ENCODE results near the gene SLCO2A1.
"Not testable (repeated sequence)": the region's sequence is repeated elsewhere in the genome, so short reads cannot be mapped to it uniquely, and the experiment has no call there.

Gene SLCO2A1

DNA sequence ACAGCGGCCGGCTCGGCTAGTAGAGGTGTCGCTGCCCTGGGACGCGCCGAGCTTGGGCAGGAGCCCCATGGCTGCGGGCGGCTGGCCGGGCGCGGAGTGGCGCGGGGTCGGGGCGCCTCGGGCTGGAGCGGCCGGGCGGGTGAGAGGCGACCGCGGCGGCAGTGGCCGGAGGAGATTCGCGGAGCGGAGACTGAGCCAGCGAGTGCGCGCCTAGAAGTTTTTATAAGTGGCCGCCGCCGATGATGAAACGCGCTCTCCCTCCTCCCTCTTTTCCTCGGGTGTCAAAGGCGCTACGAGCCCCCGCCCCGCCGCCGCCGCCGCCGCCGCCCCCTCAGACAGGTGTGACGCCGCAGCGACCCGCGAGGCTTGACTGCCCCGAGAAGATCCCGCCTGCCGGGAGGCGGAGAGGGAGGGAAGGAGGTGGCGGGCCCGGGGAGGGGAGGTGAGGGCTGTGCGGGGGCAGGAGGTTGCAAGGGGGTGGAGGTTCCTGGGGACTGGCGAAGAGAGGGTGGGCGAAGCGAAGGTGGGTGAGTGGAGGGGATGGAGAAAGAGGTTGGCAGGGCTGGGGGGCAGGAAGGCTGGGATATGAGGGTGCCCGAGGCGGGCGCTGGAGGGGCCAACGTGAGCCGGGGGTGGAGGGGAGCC is at the start of gene SLCO2A1:
TSS of gene SLCO2A1 (minus strand) at position 192 of the 645 bp plus-strand sequence. CDS start at position 69, 123 bp downstream.
- no peak for DNase-seq (ENCODE audit: low read depth)

- DNase-seq (ENCODE audit: low read depth), result no peak
Observed at GRCh38 chr3:134079111-134079547, 49.4 kb upstream of the SLCO2A1 start.

- DNase-seq (ENCODE audit: low read depth), result no peak
Observed at GRCh38 chr3:134078169-134078831, 48.6 kb upstream of the SLCO2A1 start.

- DNase-seq (ENCODE audit: low read depth), result no peak
Observed at GRCh38 chr3:134077649-134078161, 48.0 kb upstream of the SLCO2A1 start.

GRCh38 chr3:134076851-134077250 is 47.1 kb upstream of the SLCO2A1 start:
- DNase-seq (ENCODE audit: low read depth), result no peak

GRCh38 chr3:134075846-134076245 is 46.1 kb upstream of the SLCO2A1 start:
- DNase-seq (ENCODE audit: low read depth), result no peak

GRCh38 chr3:134075568-134075825 is 45.8 kb upstream of the SLCO2A1 start:
- DNase-seq (ENCODE audit: low read depth), result no peak

DNA sequence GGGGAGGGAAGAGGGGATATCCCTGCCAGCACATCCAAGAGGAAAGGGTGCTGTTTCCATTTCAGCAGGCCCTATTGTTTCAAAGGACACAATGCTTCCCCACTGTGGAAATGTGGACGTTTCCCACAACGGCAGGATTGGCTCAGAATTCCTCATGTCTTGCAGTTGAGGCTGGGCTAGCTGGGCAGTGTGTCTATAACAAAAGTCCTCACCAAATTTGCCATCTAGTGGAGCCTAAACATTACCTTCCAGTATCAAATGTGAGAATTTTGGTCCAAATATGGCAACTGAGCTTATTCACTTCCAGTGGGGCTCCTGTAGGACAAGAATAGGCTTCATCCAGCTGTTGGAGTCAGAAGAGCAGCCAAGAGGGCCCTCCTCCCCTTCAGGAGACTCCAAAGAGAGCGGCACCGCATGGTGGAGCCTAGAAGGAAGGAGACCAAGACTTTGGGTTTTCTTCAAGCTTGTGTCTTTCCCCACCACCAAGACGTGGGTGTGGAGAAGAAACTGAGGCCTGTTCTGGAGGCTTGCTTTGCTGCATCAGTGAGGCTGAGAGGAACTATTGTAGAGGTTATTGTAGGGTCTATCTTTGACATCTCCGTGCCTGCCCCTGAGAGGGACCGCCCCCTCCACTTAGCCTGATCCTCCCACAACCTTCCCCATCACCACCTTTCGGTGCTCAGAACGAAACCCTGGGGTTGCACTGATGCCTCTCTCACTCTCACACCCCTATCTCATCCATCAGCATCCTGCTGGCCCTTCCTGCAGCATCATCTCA is 45.3 kb upstream of the SLCO2A1 start:
- no peak for DNase-seq (ENCODE audit: low read depth)

DNA sequence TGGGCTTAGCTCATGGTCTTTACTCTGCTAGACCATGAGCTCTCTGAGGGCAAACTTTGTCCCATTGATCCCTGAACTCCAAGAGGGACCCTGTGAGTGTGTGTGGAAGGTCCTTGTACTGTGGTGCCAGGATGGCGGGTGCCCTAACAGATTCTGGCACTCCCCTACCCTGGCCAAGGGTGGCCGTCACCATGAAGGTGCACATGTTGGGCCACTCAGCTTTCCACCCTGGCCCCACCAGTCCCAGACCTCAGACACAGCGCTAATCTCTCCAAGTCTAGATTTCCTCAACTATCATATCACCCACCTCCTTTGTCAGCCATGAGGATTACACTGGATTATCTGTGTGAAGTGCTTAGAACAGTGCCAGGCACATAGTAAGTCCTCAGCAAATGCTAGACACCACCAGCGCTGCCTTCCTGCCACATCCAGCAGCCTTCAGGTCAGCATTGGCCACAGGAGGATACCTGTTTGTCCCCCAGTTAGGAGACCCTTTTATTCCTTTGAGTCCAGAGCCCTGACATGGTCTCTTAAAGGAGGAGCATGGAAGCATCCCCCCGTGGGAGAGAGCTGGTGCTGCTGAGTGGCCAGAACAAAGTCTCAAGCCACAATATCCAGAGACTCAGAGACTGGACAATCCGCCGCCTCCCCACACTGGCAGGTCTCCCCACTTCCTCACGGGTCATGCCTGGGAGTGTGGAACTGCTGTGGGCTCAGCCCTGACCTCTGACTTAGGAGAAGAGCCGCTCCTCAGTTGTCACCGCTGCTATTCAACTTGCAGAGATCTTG is 44.5 kb upstream of the SLCO2A1 start:
- DNase-seq (ENCODE audit: low read depth), result no peak

- no peak for DNase-seq (ENCODE audit: low read depth)
Observed at GRCh38 chr3:134073583-134073945, 43.8 kb upstream of the SLCO2A1 start.

GRCh38 chr3:134072881-134073582 is 43.3 kb upstream of the SLCO2A1 start:
- DNase-seq (ENCODE audit: low read depth), result no peak

DNA sequence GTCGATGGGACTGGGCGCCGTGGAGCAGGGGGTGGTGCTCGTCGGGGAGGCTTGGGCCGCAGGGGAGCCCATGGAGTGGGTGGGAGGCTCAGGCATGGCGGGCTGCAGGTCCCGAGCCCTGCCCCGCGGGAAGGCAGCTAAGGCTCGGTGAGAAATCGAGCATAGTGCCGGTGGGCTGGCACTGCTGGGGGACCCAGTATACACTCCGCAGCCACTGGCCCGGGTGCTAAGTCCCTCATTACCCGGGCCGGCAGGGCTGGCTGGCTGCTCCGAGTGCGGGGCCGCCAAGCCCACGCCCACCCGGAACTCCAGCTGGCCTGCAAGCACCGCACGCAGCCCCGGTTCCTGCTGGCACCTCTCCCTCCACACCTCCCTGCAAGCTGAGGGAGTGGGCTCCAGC is 40.6 kb upstream of the SLCO2A1 start:
- DNase-seq (ENCODE audit: low read depth), result not testable (repeated sequence)

GRCh38 chr3:134068429-134068828 is 38.7 kb upstream of the SLCO2A1 start:
- no peak for DNase-seq (ENCODE audit: low read depth)

- no peak for DNase-seq (ENCODE audit: low read depth)
Observed at GRCh38 chr3:134067531-134068161, 37.9 kb upstream of the SLCO2A1 start.

DNA sequence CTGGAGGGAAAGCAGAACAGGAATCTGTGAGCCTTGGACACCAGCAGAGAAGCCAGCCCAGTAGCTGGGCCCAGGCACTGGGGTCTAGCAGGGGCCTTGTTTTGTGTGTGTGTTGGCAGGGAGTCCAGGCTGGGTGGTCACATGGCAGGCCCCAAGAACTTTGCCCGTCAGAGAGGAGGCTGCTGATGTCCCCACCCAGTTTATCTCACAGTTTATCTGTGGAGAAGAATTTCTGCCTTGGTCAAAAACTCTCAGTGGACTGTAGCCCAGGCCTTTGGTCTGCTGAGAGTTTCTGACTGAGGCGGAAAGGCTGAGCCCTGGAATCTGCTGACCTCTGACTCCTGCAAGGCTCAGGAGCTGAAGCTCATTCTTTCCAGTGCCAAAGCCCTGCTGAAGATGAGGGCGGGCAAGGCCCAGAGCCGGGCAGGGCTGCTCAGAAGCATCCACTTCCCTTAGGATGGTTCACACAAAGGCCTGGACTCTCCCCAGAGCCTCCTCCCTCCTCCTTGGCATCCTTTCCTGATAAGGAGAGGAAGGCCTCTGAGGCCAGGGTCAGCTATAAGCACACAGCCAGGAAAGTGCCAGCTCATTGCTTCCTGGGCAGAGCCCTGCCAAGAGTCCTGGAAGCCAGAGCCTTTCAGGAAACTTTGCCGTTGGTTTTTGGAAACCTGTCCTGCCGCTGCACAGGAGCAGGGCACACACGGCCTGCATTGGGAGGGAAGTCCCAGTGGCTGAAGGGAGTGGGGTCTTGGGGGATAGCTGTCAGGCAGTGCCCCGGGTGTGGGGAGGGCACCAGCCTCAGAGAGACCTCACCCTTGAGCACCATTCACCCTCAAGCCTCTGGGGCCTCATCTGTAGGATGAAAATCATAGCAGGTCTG is 37.2 kb upstream of the SLCO2A1 start:
- no peak for DNase-seq (ENCODE audit: low read depth)

GRCh38 chr3:134066158-134066541 is 36.4 kb upstream of the SLCO2A1 start:
- no peak for DNase-seq (ENCODE audit: low read depth)

GRCh38 chr3:134065252-134066157 is 35.8 kb upstream of the SLCO2A1 start:
- no peak for DNase-seq (ENCODE audit: low read depth)

- DNase-seq (ENCODE audit: low read depth), result no peak
Observed at GRCh38 chr3:134064081-134064480, 34.4 kb upstream of the SLCO2A1 start.

DNA sequence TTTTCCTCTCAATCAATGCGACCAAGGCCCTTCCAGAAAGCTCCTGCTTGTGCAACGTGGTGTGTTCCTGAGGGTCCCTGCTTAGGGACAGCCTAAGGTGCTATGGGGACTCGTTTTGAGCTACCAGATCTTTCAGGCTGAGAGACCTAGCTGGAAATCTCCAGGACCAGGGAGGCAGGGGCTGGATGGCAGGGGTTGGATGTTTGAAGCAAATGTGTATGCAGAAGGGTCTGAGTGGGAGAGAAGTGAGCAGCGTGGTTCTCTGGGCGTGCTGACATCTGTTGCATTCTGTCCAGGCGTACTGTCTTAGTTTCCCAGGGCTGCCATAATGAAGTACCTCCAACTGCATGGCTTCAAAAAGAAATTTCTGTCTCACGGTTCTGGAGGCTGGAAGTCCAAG is 31.7 kb upstream of the SLCO2A1 start:
- DNase-seq (ENCODE audit: low read depth), result no peak
